Mucosa of gallbladder (tissue), 1 donor: Measurements from ENCODE around the gene PWWP2B. TPM values are rescaled to one million over a fixed set of nuclear protein-coding genes. Genes with fewer than 3 reads are reported as not detected.
"Not testable (repeated sequence)": the region's sequence is repeated elsewhere in the genome, so short reads cannot be mapped to it uniquely, and the experiment has no call there.

ENCODE experiments used
- DNase-seq: peaks from one replicate; pipeline ENCODE4 v3.0.0-alpha.2; 2020; ENCODE audit warnings: low spot score
- total RNA-seq: library from RNA; stranded (reverse); gene quantifications from one replicate; pipeline ENCODE4 v1.2.1, GENCODE V29; 2021
- donor health status: DM: no; HTN: no; CAD: no.

The PWWP2B gene
- total RNA-seq, 1 donor from 2014 or later, result 52.9 TPM

DNA sequence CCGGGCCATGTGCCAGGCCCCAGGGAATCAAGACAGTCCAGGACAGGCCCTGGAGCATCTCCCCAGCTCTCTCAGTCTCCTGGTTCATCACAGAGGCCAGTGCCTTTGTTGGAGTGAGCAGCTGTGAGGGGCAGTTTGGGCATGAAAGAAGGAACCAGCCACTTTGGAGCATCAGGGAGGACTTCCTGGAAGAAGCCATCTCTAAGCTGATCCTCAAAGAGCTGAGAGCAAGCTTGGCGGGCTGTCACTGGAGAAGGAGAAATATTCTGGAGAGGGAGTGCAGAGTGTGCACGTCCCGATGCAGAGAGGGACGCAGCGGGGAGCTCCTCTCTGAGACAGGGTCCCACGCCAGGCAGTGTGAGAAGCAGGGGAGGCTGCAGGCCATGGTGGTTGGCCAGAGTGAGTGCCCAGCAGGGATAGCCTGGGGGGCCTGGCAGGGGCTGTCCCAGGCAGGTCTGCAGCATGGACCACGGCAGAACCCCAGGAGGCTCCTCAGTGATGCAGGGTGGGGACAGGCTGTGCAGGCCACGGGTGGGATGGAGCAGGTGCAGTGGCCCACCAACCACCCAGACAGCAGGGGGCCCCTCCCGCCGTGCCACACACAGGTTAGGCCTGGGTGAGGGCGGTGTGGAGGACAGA is 34.7 kb downstream of the PWWP2B start:
- no peak for DNase-seq

DNA sequence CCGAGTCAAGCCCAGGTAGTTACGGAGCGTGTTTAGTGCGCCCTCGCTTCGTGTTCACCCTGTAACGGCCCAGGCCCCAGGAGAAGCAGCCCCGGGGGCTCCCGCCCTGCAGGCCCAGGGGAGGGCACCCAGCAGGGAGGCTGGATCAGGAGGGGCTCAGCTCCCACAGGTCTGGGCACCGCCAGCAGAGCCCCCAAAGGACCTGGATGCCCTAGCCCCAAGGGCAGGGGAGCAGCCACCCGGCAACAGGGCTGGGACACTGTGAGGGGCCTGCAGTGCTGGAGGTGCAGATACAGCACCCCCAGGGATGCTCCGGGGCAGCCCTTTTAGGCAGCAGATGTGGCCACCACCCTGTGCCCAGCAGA is 35.2 kb downstream of the PWWP2B start:
- no peak for DNase-seq

DNA sequence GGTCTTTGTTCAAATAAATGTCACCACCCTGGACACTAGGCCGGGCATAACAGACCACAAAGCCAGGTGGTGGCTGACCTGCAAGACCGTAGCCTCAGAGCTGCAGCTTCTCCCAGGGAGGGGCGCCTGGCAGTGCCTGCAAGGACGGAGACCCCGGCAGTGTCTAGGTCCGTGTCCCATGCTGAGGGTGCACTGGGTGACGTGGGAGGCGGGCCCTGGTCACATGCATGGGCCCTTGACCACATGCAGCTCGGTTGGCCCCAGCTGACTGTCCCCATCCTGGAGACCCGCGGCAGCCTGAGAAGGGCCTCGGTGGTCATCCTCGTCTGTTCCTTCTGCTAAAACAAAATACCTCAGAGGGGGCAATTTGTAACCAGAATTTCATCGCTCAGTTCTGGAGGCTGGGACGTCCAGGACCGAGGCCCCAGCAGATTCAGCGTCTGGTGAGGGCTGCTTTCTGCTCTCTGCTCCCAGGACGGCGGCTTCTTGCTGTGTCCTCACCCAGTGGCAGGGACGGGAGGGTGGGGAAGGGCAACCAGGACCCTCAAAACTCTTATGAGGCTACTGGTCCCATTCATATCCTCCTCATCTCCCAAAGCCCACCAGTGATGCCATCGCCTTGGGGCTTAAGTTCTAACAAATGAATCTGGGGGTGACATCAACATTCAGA is 36.8 kb downstream of the PWWP2B start:
- DNase-seq, result no peak

DNA sequence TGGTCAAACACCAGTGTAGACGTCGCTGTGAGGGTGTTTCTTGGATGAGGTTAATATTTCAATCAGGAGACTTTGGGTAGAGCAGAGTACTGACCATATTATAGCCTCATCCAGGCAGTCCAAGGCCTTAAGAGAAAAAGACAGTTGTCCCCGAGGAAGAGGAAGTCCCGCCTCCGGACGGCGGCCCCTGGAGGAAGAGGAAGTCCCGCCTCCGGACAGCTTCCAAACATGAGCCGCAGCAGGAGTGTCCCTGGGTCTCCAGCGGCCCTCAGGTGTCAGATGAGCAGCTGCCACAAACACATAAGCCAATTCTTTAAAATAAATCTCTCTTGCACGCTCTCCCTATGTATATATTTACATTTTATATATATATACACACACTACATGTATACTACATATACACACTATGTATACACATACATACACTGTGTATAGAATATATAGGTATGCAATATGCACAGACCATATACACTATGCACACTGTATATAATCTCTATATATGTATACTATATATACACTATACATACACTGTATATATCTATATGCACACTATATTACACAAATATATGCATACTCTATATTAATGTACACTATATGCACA is 37.5 kb downstream of the PWWP2B start:
- DNase-seq, result no peak

DNA sequence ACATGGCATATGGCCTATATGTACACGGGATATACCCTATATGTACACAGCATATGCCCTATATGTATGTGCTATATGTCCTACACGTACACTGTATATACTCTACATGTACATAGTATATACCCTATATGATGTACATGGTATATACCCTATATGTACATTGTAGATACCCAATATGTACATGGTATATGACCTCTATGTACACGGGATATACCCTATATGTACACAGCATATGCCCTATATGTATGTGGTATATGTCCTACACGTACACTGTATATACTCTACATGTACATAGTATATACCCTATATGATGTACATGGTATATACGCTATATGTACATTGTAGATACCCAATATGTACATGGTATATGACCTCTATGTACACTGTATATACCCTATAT is 38.3 kb downstream of the PWWP2B start:
- DNase-seq, result not testable (repeated sequence)

DNA sequence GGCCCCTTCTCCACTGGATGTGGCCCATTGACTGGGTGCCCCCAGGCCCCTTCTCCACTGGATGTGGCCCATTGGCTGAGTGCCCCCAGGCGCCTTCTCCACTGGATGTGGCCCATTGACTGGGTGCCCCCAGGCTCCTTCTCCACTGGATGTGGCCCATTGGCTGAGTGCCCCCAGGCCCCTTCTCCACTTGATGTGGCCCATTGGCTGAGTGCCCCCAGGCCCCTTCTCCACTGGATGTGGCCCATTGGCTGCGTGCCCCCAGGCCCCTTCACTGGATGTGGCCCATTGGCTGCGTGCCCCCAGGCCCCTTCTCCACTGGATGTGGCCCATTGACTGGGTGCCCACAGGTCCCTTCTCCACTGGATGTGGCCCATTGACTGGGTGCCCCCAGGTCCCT is 39.1 kb downstream of the PWWP2B start:
- not testable (repeated sequence) for DNase-seq

DNA sequence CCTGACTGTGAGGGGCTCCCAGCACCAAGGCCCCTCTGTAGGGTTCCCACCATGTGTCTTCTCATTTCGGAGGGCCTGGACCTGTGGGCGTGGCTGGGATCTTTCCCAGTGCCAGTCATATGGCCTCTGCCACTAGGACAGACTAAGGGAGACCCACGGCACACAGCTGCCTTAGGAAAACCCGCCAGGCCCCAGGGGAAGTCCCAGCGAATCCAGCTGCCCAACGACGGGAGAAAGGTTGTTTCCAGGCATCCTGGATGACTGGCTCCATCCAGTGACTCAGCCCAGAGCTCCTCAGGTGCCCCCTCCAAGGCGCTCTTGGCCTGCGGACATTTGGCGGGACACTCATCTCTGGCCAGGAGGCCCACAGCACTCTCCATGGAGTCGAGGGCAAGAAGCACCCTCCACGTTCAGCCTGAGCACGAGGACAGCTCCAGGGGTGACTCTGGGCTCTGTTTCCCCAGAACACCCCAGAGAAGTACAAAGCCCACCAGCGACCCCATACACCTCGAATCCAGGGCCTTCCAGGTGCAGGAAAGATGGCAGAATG is 39.9 kb downstream of the PWWP2B start:
- DNase-seq, result no peak

DNA sequence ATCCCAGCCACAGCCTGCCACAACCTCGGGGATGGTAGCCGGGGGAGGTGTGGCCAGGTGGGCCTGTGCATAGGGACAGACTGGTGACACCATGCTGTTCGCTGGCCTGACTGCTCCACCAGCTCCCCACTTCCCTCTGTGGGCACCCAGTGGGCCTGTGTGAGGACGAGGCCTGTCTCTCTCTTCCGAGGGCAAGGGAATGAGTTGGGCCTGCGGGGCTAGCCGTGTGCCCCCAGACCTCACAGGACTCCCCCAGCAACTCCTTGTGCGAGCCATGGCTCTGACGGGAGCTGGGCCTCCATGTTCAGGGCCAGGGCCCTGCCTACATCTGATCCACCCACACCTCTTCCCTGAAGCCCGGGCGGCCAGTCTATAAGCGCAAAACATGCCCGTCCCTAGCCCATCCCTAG is 40.5 kb downstream of the PWWP2B start:
- DNase-seq, result no peak

DNA sequence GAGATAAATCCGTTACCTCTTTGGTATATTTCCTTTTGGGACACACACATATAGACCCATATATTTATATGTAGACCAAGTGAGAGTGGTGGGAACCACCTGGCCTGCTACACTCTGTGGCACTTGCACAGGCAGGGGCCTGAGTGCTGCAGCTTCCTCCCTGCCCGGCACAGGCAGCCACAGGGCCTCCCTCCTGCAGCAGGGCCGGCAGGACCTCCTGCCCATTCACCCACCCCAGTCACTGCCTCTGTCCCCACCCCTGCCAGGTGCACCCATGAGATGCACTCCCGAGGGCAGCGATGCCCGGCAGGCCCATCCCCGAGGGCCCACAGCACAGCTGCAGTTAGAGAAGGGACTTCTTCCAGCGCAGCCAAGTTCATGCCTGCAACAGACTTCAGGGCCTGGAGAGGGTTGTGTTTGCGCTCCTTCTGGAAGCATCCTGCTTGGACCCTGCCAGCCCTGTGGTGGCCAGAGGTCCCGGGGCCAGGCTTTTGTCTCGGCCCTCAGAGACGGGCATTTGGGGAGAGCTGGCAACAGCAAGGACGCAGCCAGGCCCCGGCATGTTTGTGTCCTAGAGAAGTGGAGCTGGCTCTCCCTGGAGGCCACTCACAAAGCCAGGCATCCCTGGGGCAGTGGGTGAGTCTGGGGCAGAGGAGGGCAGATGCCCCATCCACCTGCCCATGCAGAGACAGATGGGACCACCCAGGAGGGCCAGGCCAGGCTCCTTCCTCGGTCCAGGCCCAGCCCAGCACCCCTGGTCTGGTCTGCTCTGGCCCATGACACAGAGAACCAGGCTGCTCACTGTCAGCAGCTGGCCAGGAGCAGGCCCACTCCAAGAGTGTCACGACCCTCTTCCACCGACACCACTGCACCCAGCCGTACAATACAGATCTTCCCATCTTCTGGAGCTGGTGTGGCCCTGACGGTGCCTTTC is 41.4 kb downstream of the PWWP2B start:
- DNase-seq, result no peak

DNA sequence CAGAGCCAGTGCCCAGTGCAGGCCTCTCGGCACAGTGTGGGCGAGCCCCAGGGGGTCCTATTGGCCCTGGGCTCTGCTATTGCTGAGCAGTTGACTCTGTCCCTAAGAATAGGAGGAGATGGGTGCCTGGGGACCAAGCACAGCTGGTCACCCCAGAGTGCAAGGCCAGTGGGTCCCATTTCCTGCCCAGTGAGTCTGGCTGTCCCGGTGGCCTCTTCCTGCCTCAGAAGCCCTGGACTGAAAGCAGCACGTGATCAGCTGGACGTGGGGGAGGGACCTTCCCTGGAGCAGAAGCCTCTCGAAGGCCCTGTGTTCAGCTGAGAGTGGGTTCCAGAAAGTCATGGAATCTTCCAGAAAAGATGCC is 42.0 kb downstream of the PWWP2B start:
- DNase-seq, result no peak

DNA sequence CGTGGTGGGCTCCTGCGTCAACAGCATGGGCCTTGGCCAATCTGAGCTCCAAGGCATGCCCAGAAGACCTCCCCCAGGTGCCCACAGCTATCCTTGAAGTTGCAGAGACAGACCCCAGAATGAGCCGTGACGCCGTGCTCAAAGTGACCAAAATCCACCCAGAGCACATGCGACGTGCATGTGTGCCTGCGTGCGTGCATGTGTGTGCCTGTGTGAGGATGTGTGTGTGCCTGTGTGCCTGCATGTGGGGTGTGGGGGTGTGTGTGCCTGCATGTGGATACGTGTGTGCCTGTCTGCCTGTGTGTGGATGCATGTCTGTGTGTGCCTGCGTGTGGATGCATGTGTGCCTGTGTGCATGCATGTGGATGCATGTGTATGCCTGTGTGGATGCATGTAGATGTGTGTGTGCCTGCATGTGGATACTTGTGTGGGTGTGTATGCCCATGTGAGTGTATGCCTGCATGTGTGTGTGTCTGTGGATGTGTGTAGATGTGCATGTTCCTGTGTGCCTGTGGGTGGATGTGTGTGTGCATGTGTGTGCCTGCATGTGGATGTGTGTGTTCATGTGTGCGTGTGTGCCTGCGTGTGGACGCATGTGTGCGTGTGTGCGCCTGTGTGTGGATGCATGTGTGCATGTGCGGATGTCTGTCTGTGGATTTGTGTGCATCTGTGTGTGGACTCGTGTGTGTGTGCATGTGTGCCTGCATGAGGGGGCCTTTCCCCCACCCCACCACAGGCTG is 42.6 kb downstream of the PWWP2B start:
- DNase-seq, result no peak

DNA sequence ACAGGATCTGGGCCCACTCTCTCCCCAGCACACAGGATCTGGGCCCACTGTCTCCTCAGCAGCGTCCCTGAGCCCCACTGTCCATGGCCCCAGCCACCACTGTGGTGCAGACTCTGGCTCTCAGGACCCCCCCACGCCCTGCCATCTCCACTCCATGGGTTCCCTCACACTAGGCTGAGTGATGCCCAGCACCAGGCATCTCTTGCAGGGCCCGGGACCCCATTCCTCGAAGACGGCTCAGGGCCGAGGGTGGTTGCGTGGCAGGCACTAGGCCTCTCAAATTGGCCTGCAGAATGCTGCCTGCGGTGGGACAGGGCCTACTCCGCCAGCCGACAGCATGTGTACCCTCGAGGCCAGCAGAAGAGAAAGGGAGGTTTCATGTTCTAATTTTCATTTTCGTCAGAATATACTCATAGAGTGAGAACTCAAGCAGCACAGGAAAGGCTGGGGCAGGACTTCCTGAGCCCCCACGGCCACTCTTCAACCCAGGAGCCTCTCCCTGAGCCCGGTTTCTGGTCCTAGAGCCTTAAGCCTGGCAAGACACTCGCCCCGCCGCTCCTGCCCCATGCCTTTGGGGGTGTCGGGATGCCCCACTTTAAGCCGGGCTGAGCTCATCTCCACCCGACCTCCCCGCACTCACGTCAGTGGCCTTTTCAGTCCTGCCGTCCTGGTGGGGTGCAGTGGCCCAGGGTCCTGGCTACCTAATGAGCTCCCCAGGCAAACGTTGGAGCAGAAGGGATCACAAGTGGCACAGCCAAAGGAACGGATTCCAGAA is 44.0 kb downstream of the PWWP2B start:
- DNase-seq, result no peak

DNA sequence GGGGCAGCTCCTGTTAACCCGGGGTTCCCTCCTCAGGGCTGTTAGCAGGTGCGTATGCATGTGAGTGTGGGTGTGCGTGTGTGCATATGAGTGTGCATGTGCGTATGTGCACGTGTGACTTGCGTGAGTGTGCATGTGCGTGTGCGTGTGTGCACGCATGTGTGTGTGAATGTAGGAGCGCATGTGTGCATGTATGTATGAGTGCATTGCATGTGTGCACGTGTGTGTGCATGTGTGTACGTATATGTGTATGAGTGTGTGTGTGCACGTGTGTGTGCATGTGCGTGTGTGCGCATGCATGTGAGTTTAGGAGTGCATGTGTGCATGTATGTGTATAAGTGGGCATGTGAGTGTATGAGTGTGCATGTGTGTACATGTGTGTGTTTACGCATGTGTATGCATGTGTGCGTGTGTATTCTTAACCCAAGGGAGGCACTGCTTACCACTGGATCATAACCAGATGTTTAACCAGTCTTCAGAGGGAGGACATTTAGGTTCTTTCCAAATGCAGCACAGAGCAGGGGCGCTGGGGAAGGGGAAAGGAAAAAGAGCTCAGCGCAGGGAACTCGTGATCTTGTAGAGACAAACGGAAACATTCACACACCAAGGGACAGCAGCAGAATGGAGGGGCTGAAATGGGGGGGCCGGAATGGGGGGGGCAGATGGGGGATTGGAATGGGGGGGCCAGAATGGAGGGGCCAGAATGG is 45.0 kb downstream of the PWWP2B start:
- DNase-seq, result no peak

DNA sequence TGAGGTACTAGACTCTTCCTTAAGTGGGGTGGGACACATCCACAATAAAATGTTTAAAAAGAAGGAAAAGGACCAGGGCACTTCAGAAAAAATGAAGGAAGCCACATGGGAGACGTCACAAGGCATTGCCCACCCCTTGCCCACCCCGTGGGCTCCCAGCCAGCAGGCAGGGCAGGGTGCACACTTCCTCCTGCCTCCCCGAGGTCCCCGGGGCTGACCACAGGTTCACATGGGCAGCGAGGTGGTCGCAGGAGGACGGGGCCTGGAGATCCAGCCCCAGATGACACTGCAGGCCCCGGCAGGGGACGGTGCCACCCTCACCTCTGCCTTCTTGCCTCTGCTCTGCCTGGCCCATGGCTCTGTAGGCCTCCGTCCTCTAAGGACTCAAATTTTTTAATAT is 45.6 kb downstream of the PWWP2B start:
- DNase-seq, result no peak

DNA sequence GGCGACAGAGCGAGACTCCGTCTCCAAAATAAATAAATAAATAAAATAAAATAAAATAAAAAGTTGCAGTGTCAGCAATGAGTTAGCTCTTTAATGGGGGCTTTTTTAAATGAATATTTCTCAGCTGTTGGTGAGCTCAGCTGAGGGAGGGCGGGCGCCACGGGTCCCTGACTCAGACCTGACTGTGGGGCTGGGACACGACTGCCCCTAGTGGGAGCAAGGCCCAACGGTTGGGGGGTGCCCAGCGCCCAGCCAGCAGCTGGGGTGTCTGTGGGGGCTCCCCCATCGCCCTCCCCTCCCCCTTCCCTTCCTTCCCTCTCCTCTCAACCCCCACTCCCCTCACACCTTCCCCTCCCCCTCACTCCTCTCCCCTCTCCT is 46.6 kb downstream of the PWWP2B start:
- no peak for DNase-seq

DNA sequence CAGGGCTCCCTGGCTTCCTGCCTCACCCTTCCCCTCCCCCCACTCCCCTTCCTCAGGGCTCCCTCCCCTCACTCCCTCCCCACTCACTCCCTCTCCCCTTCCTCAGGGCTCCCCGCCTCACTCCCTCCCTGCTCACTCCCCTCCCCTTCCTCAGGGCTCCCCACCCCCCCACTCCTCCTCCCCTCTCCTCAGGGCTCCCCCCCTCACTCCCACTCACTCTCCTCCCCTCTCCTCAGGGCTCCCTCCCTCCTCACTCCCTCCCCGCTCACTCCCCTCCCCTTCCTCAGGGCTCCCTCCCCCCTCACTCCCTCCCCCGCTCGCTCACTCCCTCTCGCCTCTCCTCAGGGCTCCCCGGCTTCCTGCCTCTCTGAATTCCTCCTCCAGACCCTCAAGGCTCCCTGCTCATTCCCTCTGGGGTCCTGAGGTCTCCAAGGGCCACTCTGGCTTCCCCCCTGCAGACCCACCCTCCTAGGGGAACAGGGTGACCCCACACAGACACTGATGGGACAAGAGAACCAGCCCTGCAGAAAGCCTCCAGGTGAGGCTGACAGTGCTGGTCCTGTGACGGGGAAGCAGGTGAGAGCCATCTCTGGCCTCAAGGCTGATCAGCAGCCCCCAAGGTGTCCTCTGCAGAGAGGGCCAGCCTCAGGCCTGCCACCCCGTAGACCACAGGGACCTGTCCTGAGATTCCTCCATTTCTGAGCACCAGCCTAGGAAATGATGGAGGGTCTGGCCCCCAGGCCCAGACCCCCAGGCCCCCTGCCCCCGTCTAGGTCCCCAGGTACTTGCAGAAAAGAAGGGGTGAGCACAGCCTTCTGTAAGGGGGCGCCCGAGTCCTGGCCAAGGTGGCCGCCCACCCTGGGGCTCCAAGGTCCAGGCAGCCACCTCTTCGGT is 47.2 kb downstream of the PWWP2B start:
- DNase-seq, result no peak

DNA sequence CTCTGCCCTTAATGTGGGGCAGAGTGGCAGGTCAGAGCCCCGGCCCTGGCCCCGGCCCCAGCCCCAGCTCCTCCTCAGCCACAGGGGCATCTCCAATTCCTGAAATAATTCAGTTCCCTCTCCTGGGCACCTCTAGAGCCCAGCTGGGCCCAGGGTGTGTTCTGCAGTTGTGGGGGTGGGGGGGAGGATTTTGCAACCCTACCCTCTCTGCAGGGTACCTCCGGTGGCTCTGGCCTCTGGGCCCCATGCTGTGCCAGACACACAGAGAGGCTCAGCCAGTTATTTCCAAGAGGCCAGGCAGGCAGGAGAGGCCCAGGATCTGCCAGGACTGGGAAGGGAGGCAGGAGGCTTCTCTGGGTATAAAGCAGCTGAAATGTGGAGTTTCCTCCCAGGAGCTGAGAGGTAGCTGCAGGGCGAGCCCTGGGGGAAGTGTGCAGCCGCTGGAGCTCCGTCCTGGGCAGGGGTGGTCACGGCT is 47.9 kb downstream of the PWWP2B start:
- no peak for DNase-seq

DNA sequence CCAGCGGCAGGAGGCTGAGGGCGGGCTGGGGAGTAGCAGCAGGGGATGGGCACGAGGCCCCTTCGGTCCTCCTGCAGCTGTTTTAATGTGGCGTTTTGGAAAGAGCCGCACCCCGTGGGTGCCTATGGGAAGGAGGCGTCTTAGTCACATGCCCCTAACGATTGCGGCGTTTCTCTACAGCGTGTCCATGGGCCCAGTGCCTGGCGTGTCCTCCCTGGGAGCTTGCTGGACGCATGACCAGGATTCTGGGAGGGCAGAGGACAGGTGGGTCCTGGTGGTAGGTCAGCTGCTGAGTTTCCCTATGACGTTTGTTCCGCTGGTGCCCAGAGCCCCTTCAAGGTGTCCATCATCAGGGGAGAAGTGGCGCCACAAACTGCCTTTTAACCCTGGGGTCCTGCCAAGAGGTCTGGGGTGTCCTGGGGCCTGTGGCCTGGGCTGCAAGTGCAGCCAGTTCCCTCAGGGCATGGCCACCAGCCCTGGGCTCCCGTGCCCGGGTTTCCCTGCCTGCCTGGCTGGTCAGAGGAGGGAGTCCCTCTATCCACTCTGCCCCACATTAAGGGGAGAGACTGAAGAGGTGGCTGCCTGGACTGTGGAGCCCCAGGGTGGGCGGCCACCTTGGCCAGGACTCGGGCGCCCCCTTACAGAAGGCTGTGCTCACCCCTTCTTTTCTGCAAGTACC is 48.7 kb downstream of the PWWP2B start:
- DNase-seq, result no peak
